ENCODE results near the gene ASCL5.

The ASCL5 gene

GRCh38 chr1:201108614-201109013 is 18.4 kb downstream of the ASCL5 start:
- no peak overlapping the region for H3K27ac ChIP-seq
- TF ChIP-seq ZFX (IDR thresholded peaks at IDR 0.05) (no peak), CTCF (conservative IDR thresholded peaks at IDR 0.05) (no peak)

DNA sequence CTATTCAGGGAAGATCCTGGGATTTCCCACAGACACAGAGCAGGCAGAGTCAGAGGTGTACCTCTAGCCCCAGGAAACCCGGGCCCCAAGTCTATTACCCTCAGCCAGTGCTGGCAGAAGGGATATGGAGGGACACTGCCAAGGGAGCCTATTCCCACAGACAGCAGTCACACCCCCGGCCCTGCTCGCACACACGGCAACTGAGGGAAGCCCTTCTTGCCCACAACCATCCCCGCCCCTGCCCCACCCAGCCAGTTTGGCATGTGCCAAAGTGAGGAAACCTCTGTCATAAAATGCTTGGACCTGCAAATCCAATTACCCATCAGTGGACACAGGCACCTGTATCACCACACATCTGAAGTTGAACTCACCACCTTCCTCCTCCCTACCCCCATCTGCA is 21.3 kb downstream of the ASCL5 start:
- no peak overlapping the region for H3K27ac ChIP-seq

DNA sequence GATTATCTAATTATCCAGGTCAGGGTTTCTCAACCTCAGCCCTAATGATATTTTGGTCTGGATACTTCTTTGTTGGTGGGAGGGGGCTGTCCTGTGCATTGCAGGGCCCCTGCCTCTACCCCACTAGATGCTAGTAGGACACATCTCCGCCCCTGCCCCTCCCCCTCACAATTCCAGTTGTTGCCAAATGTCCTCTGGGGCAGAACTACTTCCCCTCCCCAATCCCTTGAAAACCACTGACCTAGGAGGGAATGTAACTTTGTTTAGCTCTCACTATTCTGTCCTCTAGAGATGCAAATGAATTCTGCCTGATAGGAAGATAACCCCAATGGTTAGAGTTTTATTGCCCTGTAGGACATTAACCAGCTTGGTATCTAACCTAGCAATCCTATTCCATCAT is 22.8 kb downstream of the ASCL5 start:
- no peak overlapping the region for H3K27ac ChIP-seq
- TF ChIP-seq ZFX (IDR thresholded peaks at IDR 0.05) (no peak), CTCF (conservative IDR thresholded peaks at IDR 0.05) (no peak)

More for the DNA sequence above, 21.3 kb downstream of the ASCL5 start:
- TF ChIP-seq ZFX (IDR thresholded peaks at IDR 0.05), result no peak
- TF ChIP-seq CTCF (conservative IDR thresholded peaks at IDR 0.05), result no peak

DNA sequence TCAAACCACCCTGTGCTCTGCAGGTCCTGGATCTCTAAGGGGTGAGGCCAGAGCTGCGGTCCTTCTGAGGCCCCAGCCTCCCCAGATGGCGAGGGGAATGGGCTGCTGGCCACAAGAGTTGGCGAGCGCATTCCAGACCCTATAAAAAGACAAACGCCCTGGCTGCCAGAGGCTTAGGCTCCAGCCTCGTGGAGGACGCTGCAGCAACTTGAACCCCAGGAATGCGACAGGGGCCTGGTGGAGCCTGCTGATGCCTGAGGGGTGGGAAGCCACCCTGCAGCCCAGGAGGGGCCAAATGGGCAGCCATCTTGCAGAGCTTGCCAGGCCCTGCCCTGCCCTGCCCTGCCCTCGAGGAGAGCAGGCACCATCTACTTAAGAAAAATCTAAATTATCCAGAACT is 23.3 kb downstream of the ASCL5 start:
- TF ChIP-seq ZFX (IDR thresholded peaks at IDR 0.05) (no peak), CTCF (conservative IDR thresholded peaks at IDR 0.05) (no peak)
- no peak overlapping the region for H3K27ac ChIP-seq

GRCh38 chr1:201100169-201100930 is 26.6 kb downstream of the ASCL5 start:
- no peak overlapping the region for H3K27ac ChIP-seq
- TF ChIP-seq CTCF (conservative IDR thresholded peaks at IDR 0.05) (no peak), ZFX (IDR thresholded peaks at IDR 0.05) (no peak; the same call in 1 of the 2 replicates)

GRCh38 chr1:201098992-201099677 is 27.8 kb downstream of the ASCL5 start:
- H3K27ac ChIP-seq, result no peak overlapping the region
- TF ChIP-seq CTCF (conservative IDR thresholded peaks at IDR 0.05), result no peak
- no peak for TF ChIP-seq ZFX (IDR thresholded peaks at IDR 0.05)

All from C4-2B (cell line).